NCI-H82 treated with DMSO at 0.1 percent for 48 hours (cell line): ENCODE data around the gene ORM2.
A peak's percentile ranks its signal among the peaks of the same experiment; 100 is the strongest.
"Not testable (repeated sequence)": the region's sequence is repeated elsewhere in the genome, so short reads cannot be mapped to it uniquely, and the experiment has no call there.

Source experiments
- DNase-seq: peaks from one replicate; lab custom pipeline; 2025; ENCODE audit not compliant: unreplicated experiment; lab: John Stamatoyannopoulos, UW

Gene ORM2

GRCh38 chr9:114313186-114313585 lies 16.5 kb upstream of the ORM2 start:
- no peak for DNase-seq

GRCh38 chr9:114314256-114314867 lies 15.3 kb upstream of the ORM2 start:
- no peak for DNase-seq

- DNase-seq: no peak
These were observed 14.6 kb upstream of the ORM2 start for GRCh38 chr9:114314881-114315722.

- no peak for DNase-seq
These were observed 13.8 kb upstream of the ORM2 start for GRCh38 chr9:114315723-114316363.

- peak; percentile 19 for DNase-seq
These were observed 13.0 kb upstream of the ORM2 start for GRCh38 chr9:114316605-114317230.

GRCh38 chr9:114317665-114318357 lies 11.9 kb upstream of the ORM2 start:
- no peak for DNase-seq

GRCh38 chr9:114318416-114318815 lies 11.3 kb upstream of the ORM2 start:
- DNase-seq: no peak

GRCh38 chr9:114319147-114319546 lies 10.5 kb upstream of the ORM2 start:
- no peak for DNase-seq

- not testable (repeated sequence) for DNase-seq
These were observed 9.0 kb upstream of the ORM2 start for GRCh38 chr9:114320710-114321109.

- DNase-seq: no peak
These were observed 7.9 kb upstream of the ORM2 start for GRCh38 chr9:114321759-114322158.

GRCh38 chr9:114322160-114322818 lies 7.4 kb upstream of the ORM2 start:
- not testable (repeated sequence) for DNase-seq

GRCh38 chr9:114322831-114323531 lies 6.7 kb upstream of the ORM2 start, which contains the start of gene ORM1:
ORM1 (plus strand) TSS chr9:114323098; CDS start chr9:114323134, 36 bp downstream.
- not testable (repeated sequence) for DNase-seq

- DNase-seq: not testable (repeated sequence)
These were observed 5.8 kb upstream of the ORM2 start for GRCh38 chr9:114323849-114324248.

GRCh38 chr9:114324492-114324891 lies 5.2 kb upstream of the ORM2 start:
- no peak for DNase-seq

- DNase-seq: not testable (repeated sequence)
These were observed 4.7 kb upstream of the ORM2 start for GRCh38 chr9:114324965-114325364.

- not testable (repeated sequence) for DNase-seq
These were observed 3.9 kb upstream of the ORM2 start for GRCh38 chr9:114325684-114326254.

- no peak for DNase-seq
These were observed 1.9 kb upstream of the ORM2 start for GRCh38 chr9:114327749-114328148.

GRCh38 chr9:114328357-114328820 lies 1.3 kb upstream of the ORM2 start:
- DNase-seq: not testable (repeated sequence)
